DND-41 (cell line): ENCODE measurements around the gene SLC38A5.

Experiments
- ATAC-seq: fragments of 200-7000 bp; cut with Tn5 transposase; 3 replicates; pipeline ENCODE4 v1.9.1; 2021; ENCODE audit warnings: low read depth; ENCODE audit not compliant: insufficient read depth
- DNase-seq: peaks from one replicate; pipeline ENCODE4 v3.0.0-alpha.2; 2020
- H2AFZ ChIP-seq: 2 replicates; pipeline ENCODE4 v1.6.0; 2012; ENCODE audit warnings: low read depth, low read length
- H3K27ac ChIP-seq: 2 replicates; pipeline ENCODE4 v1.5.1; 2012; ENCODE audit warnings: low read length, inconsistent platforms
- H3K27me3 ChIP-seq: fragments of 200-600 bp; sonication (generic); 2 replicates; pipeline ENCODE4 v1.6.0; 2012; ENCODE audit warnings: low read length, mild to moderate bottlenecking, inconsistent platforms; ENCODE audit not compliant: insufficient read depth, poor library complexity
- H3K36me3 ChIP-seq: 2 replicates; pipeline ENCODE4 v1.5.1; 2012; ENCODE audit warnings: low read length, inconsistent platforms; ENCODE audit not compliant: insufficient read depth
- H3K4me1 ChIP-seq: 2 replicates; pipeline ENCODE4 v1.5.1; 2012; ENCODE audit warnings: mild to moderate bottlenecking, low read length; ENCODE audit not compliant: insufficient read depth
- H3K4me2 ChIP-seq: 2 replicates; pipeline ENCODE4 v1.6.0; 2012; ENCODE audit warnings: mild to moderate bottlenecking, moderate library complexity, low read length, inconsistent platforms; ENCODE audit not compliant: insufficient read depth
- H3K4me3 ChIP-seq, 2 experiments: fragments of 200-600 bp in 1 of 2; shearing (Covaris generic) in 1 of 2; 2 replicates each; pipeline ENCODE4 v1.5.1; 2012 to 2016; ENCODE audit warnings: inconsistent platforms in 2 of 2, low read length in 2 of 2, mild to moderate bottlenecking in 2 of 2, low read depth in 1 of 2, moderate library complexity in 1 of 2
- H3K79me2 ChIP-seq: 2 replicates; pipeline ENCODE4 v1.6.0; 2012; ENCODE audit warnings: low read length, inconsistent platforms; ENCODE audit not compliant: insufficient read depth
- H3K9ac ChIP-seq: 2 replicates; pipeline ENCODE4 v1.6.0; 2012; ENCODE audit warnings: low read depth, mild to moderate bottlenecking, inconsistent platforms, low read length, moderate library complexity
- H3K9me3 ChIP-seq: 2 replicates; pipeline ENCODE4 v1.5.1; 2012; ENCODE audit warnings: low read length, moderate library complexity, mild to moderate bottlenecking, inconsistent platforms; ENCODE audit not compliant: insufficient read depth, severe bottlenecking
- H4K20me1 ChIP-seq: 2 replicates; pipeline ENCODE4 v1.6.0; 2012; ENCODE audit warnings: low read length; ENCODE audit not compliant: insufficient read depth
- EZH2 ChIP-seq: IDR thresholded peaks from 3 replicates; pipeline ENCODE4 v1.6.1; 2012; ENCODE audit warnings: borderline replicate concordance, low read depth, mild to moderate bottlenecking, moderate library complexity, low read length, inconsistent platforms; ENCODE audit not compliant: severe bottlenecking
- TF ChIP-seq, protein P1 (sequence below): IDR thresholded peaks from 2 replicates; pipeline ENCODE4 v1.5.1; 2012; ENCODE audit warnings: borderline replicate concordance, low read length, moderate library complexity, mild to moderate bottlenecking; ENCODE audit not compliant: poor library complexity, severe bottlenecking; ENCODE audit errors: extremely low read depth

Gene SLC38A5

DNA sequence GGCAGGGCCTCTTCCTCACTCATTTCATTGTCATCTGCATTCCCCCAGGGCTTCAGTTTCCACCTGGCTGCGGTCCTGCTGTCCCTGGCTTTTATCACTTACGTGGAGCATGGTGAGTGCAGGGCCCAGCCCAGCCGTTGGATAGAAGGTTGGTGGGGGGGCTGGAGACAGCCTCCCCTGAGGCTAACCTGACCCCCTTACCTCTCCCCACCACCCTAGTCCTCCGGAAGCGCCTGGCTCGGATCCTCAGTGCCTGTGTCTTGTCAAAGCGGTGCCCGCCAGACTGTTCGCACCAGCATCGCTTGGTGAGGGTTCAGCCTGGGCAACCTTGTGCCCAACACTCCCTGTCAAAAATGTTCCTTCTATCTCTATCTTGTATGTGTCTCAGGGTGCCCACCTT, 45.8 kb upstream of the SLC38A5 start:
- H3K27ac ChIP-seq: no peak overlapping the region
- no peak overlapping the region for H3K9ac ChIP-seq
- H3K27me3 ChIP-seq: no peaks in the 10 kb centered on the region
- H3K4me1 ChIP-seq: peaks cover 7% of the 10 kb centered on the region
- H3K36me3 ChIP-seq: no peaks in the 10 kb centered on the region
- H3K9me3 ChIP-seq: no peaks in the 10 kb centered on the region
- H3K4me2 ChIP-seq: no peak overlapping the region
- TF ChIP-seq EZH2: no peak
- TF ChIP-seq, protein P1, sequence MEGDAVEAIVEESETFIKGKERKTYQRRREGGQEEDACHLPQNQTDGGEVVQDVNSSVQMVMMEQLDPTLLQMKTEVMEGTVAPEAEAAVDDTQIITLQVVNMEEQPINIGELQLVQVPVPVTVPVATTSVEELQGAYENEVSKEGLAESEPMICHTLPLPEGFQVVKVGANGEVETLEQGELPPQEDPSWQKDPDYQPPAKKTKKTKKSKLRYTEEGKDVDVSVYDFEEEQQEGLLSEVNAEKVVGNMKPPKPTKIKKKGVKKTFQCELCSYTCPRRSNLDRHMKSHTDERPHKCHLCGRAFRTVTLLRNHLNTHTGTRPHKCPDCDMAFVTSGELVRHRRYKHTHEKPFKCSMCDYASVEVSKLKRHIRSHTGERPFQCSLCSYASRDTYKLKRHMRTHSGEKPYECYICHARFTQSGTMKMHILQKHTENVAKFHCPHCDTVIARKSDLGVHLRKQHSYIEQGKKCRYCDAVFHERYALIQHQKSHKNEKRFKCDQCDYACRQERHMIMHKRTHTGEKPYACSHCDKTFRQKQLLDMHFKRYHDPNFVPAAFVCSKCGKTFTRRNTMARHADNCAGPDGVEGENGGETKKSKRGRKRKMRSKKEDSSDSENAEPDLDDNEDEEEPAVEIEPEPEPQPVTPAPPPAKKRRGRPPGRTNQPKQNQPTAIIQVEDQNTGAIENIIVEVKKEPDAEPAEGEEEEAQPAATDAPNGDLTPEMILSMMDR: no peak
- H3K79me2 ChIP-seq: no peaks in the 10 kb centered on the region
- H4K20me1 ChIP-seq: no peaks in the 10 kb centered on the region
- ATAC-seq (no peak), DNase-seq (no peak)
- no peak overlapping the region for H2AFZ ChIP-seq
- no peak overlapping the region for H3K4me3 ChIP-seq

DNA sequence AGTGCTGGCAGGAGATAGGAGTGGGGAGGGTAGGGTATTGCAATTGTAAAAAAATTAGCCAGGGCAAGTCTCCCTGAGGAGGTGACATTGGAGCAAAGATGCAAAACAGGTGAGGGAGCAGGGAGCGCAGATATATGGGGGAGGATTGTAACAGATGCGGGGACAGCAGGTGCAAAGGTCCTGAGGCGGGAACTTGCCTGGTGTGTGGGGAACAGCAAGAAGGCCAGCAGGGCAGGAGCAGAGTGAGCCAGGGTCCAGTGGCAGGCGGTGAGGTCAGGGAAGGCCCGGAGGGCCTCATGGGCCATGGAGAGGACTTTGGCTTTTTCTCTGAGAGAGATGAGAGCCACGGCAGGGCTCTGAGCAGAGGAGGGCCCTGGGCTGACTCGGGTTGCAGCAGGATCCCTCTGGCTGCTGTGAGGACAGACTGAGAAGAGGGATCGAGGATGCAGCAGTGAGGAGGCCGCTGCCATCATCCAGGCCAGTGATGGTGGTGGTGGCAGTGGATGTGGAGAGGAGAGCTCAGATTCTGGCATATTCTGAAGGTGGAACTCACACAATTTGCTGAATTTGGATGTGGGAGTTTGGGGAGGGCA, 44.9 kb upstream of the SLC38A5 start:
- H3K4me2 ChIP-seq: no peak overlapping the region
- no peaks in the 10 kb centered on the region for H3K27me3 ChIP-seq
- DNase-seq: no peak
- no peak for TF ChIP-seq EZH2
- TF ChIP-seq, protein P1: no peak
- no peak overlapping the region for H3K27ac ChIP-seq
- H4K20me1 ChIP-seq: no peaks in the 10 kb centered on the region
- no peak overlapping the region for H2AFZ ChIP-seq
- H3K9ac ChIP-seq: no peak overlapping the region
- no peak overlapping the region for H3K4me3 ChIP-seq
- ATAC-seq: no peak
- H3K79me2 ChIP-seq: no peaks in the 10 kb centered on the region
- H3K36me3 ChIP-seq: no peaks in the 10 kb centered on the region
- H3K9me3 ChIP-seq: no peaks in the 10 kb centered on the region
- H3K4me1 ChIP-seq: peaks cover 3% of the 10 kb centered on the region

DNA sequence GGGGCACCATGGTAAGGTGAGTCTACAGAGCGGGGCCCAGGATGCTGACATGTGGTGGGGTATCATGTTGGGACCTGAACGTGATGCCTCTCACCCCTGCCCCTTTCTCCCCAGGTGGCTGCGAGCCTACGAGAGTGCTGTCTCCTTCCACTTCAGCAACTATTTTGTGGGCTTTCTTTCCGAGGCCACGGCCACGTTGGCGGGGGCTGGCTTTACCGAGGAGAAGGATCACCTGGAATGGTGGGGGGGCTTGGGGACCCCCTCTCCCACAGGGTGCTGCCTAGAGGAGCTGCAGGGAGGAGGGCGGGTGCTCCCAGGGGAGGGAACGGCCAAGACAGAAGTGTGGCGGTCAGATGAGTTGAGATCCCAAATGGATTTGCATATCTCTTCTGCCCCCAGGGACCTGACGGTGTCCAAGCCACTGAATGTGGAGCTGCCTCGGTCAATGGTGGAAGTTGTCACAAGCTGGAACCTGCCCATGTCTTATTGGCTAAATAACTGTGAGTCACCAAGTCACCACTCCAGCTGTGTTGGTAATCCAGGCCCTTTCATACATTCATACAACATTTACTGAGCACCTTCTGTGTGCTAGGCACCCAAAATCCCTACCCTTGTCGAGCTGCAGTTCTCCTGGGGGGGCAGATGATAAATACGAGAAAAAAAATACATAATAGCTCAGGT, 44.2 kb upstream of the SLC38A5 start:
- no peak overlapping the region for H3K27ac ChIP-seq
- H3K27me3 ChIP-seq: no peaks in the 10 kb centered on the region
- H3K9me3 ChIP-seq: no peaks in the 10 kb centered on the region
- no peaks in the 10 kb centered on the region for H3K36me3 ChIP-seq
- H3K4me1 ChIP-seq: peaks cover 10% of the 10 kb centered on the region
- ATAC-seq (no peak), DNase-seq (no peak)
- H4K20me1 ChIP-seq: no peaks in the 10 kb centered on the region
- H3K4me2 ChIP-seq: no peak overlapping the region
- TF ChIP-seq, protein P1: no peak
- TF ChIP-seq EZH2: no peak
- no peak overlapping the region for H2AFZ ChIP-seq
- H3K79me2 ChIP-seq: no peaks in the 10 kb centered on the region
- H3K9ac ChIP-seq: no peak overlapping the region
- H3K4me3 ChIP-seq: no peak overlapping the region
